GM18867 (cell line): ENCODE measurements around the gene ALX4.

Source experiments
- ATAC-seq: cut with Tn5 transposase; IDR thresholded peaks from one replicate; pipeline ENCODE4 v1.9.1; 2021; ENCODE audit warnings: mild to moderate bottlenecking, moderate library complexity; ENCODE audit not compliant: unreplicated experiment

ALX4 gene

DNA sequence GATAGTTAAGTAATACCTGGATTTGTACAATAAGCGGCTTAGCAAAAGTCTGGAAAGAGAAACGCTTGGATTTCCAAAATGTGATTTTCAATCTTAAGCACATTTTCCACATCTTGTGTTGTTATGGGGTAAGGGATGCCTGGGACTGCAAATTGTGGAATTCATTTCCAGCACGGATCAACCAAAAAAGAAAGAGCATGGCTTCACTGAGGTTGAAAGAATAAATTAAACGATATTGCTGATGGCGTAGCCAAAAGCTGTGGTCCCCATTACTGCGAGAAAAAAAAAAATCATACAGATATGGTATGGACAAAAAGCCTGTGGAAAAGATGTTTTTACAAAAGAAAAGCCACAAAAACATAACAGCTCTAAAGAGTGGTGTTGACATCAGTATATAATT, 26.0 kb upstream of the ALX4 start:
- ATAC-seq: no peak

DNA sequence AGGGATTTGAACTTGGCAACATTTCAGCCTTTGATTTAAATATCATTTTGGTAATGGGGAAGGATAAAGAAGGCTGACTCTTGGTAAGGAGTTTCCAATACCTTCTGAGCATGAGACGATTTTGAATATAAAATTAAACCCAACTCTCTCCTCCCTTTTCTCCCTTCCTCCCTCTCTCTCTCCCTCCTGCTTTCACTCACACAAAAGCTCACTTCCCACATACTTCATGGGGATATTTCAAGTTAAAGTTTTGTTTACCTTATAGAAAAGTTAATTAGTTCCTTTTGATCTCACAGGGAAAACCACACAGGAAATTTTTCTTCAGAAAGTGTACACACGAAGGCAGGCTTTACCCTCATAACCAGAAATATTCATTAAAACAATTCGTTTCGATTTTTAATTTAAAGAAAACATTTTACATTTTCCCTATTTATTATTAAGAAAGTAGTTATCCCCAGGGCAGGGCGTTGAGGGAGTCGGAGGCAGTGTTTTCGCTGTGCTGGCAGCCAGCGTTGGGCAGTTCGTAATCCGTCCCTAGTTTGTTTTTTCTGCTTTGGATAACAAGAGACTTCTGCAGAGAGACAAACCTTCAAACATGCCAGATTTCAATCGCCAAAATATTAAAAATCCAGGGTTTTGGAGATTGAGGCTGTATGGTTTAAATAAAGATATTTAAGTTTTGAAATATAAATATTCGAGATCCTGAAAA, 25.3 kb upstream of the ALX4 start:
- no peak for ATAC-seq

DNA sequence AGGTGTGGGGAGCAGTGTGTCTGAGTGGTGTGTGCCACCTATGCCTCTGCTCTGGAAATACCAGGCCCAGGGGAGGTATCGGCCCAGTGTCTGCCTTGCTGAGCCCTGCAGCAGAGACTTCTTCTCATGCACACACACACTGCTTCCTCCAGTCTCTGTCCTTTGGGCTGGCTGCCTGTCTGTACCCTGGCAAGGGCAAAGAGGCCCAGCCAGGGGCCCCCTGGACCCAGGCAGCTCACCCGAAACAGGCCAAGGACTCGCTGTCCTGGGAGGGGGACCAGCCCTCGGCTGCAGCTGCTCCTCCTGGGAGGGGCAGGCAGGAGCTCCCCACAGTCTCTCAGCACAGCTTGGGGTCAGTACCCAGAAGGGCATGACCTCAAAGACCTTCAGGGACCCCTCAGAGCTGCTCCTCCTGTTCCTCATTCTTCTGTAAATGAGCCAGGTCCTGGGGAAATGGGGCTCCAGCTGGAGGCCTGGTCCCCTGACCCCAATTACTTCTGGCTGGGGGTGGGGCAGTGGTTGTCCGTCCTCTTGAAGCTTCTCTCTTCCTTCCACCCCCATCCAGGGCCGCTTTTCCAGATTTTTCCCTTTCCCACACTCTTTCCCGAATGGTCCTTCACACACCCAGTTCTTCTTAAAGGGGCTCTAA, 24.5 kb upstream of the ALX4 start:
- ATAC-seq: no peak

DNA sequence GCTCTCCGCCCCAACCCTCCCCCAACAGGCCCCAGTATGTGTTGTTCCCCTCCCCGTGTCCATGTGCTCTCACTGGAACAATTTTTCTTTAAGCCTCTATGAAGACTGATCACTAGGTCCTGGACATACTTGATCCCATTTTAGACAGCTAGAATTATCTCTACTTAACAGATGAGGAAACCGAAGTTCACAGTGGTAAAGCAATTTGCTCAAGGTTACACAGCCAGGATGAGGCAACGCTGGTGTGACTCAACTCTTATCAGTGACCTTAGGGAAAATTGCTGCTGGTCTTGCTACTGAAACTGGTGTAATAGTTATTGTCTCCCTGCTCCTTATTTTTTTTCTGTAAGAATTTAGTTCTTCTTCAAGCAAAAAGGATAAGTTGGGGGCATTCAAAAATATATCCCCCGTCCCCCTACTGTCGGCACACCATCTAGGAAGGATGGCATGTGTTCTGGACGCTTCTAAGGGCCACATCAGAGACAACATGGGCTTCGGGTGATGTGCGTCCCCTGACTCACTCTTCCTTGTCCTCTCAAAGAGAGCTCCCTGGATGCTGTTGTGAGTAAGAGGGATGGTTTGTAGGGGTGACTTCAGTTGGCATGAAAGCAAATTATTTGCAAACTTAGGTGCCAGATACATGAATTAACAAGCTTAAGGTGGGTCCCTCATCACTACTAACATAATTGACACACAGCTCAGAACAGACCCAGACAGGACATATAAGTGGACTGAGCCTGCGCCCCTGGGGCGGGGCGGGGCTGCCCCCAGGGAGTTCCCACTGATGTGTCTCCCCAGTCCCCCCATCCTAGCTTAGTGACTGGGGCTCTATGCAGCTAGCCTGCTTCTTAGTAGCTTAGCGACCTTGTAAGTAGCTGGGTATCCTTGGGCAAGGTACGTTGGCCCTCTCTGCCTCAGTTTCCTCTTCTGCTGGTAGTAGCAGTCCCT, 23.6 kb upstream of the ALX4 start:
- ATAC-seq: no peak

DNA sequence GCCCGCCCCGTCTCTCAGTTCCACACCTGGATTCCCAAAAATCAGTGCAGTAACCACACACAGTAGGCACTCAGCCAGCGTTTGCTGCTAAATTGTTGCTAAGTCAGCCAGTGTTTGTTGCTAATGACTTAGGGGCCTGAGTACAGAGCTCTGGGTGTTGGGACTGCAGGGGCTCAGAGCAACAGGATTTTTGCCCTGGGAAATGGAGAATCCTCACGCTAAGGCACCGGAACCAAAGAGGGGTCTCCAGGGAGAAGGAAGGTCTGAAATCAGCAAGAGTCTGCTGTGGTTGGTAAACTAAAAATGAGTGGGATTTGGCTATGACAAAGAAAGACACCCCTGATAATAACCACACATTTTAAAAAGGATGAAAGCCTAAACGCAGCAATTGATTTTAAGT, 22.7 kb upstream of the ALX4 start:
- ATAC-seq: no peak

DNA sequence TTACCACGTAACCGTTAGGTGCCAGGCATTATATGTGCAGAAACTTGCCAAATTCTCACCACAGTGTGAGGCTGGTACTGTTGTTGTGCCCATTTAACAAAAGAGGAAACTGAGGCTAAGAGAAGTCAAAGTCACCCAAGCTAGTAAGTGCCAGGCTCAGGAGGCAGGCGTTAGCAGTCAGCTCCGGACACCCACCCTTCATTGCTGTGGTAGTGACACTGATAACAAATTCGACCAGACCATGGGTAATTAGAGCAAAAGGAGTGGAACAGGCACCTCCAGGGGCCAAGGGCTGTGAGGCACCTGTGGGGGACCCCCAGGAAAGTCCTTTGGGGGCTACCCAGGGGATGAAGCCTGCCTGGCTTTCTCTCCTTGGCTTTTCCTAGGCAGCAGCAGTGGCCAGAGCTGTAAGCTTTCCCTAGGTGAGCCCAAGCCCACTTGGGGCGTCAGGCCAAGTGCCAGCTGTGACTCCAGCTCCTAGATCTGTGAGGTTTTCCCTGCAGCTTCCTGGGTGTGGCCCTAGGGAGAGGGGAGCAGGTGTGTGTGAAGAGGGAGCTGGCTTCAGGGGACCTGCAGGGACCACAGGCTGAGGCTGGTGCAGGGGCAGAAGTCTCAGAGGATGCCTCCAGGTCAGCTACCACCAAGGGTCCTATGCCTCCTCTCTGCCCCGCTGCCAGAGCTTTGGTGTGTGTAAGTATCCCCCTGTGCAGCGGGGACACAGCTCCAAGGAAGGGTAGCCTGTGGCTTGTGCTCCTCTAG, 19.7 kb upstream of the ALX4 start:
- ATAC-seq: no peak

DNA sequence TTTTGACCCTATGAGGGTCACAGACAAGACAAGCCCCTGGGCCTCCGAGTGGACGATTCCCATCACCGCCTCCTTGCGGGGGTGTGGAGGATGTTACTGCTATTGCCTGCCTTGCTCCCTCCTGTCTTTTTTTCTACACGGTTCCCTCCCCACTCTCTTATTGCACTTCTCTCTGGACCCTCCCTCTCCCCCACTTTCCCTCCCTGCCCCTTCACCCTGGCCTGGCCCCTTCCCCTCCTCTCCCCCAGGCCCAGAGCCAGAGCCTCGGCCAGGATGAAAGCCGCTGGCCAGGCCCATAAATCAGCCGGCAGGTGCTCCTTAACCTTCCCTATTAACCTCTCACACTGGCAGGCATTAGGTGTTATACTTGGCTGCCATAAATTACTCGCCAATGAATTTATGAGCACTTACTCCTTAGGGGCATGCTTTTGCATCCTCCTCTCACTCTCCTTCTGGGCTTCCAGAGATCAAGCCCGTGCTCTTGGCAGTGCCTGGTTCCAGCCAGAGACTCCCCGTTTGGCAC, 18.3 kb upstream of the ALX4 start:
- no peak for ATAC-seq

DNA sequence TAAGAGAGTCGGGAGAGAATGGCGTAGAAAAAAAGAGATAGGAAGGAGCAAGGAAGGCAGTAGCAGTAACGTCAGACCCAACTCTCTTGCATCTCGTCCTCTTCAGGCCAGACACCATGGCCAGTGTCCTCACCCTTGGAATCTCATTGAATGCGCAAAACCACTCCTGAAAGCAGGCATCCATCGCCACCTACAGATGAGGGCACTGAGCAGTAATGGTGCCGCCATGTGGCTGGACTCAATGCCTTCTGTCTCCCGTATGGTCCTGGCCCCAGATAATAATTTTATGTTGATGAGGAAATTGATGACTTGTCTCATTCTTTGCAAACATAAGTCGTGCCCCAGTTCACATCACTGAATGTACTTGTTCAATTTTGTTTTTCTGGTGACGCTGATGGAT, 17.8 kb upstream of the ALX4 start:
- no peak for ATAC-seq

DNA sequence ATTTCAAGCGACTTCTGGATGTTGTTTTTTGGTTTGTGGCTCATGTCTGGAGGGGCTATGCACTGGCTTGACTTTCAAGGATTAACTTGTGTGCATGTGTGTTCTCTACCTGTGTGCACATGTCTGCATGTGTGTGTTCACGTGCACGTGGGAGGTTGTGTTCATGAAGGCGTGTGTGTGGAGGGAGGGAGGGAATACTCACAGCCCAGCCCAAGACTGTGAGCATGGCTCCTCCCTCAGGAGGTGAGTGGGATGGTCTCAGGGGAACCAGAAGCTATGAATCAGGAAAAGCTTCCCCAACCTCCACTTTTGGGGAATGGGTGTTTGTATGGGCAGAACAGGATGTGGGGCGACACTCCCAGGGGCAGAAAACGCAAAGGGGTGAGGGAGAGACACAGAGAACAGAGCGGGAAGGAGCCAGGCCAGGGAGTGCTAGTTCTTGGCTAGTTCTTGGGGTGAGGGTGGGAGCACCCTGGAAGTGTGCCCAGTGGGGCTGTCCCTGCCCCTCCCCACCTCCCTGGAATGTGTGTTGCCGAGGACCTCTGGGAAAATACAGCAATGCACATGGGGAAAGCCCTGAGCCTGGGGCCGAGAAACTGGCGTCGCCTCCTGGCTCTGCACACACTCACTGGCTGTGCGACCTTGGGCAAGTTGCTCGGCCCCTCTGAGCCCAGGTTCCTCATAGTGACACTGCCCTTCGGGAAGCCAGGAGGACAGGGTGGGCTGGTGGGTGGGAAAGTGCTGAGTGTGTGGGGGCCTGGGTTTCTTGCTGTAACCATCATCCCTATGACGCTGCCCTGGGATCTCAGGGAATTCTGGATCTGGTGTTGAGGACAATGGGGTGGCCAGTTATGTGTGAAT, 16.9 kb upstream of the ALX4 start:
- ATAC-seq: no peak

DNA sequence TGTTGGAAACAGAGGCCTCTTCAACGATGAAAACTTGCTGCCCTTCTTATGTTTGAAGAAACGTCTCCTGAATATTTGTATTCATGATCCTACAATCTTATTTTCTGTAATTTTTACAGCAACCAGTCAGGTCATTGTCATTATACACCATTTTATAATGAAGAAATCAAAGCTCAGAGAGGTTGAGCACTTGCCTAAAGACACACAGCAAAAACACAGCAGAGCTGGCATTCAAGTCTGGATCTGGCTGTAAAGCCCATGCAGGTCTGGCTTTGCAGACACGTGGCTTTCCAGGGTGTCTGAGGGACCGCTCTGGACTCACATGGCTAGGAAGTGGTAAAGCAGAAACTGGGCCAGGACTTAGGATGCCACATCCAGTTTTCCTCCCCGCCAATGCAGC, 15.8 kb upstream of the ALX4 start:
- no peak for ATAC-seq

DNA sequence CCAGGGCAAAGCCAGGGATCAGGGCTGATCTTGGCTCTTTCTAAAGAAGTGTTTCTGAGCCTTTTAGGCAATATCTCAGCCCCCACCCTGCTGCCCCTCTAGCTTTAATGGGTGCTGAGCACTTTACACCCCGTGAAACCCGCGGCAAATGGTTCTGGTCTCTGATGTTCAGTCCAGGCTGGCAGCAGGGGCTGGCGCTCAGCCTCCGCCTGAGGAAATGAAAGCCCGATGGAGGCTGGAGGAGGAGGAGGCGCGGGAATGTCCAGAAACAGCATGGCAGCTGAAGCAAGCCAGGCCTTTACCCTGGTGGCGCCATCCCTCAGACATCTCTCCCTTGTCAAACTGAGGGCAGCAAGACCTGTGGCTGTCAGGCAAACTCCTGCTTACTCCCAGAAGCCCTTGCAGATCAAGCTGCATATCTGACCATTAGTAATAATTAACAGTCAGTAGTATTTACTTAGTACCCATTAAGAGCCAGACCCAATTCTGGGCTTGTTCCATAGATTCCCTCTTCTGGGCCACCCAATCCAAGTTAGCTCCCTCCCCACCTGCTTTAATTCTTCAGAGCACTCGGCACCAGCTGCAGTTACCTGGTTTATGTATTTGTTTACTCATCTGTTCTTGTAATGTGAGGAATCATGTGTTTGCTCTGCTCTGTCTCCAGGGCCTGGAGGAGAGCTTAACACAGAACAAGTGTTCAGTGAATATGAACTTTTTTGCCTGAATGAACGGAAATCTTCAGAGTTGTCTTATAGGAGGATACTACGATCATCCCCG, 15.0 kb upstream of the ALX4 start:
- ATAC-seq: no peak

DNA sequence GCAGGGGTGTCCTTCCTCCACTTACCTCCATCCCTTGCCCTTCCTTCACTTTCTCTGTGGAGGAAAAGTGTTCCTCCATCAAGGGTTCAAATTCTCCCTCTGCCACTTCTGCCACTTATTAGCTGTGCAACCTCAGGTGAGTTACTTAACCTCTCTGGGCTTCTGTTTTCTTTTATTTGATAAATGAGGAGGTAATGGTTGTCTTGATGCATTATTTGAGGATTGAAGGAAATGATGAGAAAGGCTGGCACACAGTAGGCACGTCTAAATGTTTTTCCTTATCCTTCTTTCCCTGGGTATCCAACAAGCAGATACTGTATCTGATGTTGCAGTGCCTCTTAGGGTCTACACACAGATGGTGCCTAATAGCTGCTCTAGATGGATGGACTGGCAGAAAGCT, 14.3 kb upstream of the ALX4 start:
- ATAC-seq: no peak

DNA sequence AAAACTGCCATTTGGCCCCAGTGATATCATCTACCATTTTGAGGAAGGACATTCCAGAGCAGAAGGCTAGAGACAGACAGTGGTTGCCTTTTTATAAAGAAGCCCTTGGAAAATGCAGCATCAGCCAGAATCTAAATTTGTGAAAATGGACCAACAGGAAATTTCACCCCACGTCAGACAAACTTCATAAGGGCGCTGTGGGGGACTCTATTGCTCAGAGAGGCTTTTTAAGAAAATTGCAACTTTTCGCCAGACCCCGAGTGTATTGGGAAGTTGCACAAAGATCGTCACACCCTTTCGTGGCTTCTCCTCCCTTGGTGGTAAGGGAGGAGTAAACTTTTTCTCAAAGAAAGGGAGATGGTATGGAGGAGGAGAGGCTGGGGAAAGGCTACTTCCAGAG, 12.3 kb upstream of the ALX4 start:
- no peak for ATAC-seq

DNA sequence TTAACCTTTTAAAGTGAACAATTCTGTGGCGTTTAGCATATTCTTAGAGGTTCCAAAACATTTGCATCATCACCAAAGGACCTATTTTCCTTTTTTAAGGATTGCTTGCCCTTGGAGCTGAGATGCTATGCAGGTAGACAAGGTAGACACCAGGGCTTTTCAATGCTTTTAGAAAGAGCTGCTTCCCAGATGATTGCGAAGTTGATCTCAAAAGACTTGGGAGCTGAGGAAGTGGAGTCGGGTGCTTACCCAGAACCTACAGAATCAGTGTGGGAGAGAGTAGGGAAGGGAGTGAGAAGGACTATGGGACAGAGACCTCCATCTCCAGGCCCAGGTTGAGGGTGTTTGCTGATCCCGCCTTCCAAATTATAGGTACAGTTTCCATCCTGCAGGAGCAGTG, 11.1 kb upstream of the ALX4 start:
- ATAC-seq: no peak

DNA sequence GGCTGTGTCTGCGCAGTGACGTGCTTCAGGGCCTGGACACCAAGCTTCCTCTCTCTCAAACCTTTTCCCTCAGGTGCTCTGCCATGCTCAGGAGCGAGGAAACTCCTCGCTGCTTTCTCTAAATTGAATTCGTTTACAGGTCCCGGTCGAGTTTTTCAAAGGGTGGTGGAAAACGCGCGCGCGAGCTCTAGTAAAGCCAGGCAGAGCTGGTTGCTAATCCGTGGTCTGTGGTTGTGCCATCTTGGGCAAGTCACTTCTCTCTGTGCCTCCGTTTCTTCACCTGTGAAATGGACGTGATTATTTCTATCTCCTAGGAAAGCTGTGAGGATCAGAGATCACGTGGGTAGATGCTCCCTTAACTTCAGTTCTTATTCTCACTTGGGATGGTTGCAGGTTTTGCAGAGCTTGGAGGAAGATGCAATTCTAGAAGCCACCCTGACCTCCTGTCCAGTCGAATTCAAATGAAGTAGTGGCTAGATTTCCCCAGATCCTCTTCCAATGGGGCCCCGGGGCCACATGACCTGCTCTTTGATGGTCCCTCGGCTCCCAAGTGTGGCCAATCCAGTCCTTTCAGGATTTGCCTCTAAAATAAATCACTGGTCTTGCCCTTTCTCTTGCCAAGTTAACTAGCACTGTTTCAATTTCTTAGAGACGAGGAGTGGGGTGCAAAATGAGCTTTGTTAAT, 10.5 kb upstream of the ALX4 start:
- no peak for ATAC-seq

DNA sequence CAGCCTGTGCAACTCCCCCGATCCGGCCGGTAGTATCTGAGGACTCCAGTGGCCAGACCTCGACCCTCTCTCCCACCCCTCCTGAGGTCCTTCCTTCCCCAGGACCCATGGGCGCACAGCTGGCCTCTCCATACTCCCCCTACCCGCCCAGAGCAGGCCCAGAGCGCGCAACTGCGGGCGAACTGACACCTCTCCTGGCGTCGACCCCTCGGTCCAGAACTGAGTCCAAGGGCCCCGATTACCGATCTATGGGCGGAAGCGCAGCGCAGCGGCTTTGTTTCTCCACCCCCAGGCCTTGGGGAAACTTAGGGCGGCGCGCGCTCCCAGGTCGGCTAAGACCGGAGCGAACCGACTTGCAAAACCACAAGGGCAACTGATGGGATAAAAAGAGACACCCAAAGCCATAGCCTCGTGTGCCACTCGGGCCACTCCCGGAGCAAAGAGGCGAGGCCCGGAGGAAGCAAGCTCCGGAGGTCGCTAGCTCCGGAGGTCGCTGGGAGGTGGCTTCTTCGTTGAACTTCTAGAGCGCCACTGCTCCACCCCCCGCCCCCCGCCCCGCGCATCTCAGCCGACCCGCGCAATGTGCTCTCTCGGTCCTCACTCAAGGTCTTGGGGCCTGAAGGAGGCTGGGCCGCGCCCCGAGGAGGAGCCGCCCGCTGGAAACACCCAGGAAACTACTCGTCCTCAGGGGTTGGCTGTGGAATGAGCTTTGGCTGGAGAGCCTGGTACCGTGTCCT, 9.8 kb upstream of the ALX4 start:
- ATAC-seq: no peak

DNA sequence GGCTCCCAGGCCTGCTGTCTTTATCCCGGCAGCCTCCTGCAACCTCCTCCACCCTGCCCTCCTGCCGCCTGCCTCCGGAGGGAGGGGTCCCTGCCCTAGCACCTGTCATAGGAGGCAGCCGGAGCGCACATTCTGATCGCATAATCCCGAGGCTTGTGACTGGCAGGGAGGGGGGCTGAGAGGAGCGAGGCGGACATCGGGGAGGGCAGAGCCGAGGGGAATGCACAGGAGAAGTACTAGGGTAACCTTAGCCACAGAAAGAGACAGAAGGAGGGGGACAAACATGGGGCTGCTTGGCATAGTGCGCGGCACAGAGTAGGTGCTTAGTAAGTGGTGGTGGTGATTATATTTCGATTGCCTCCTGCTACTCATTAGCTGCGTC, 9.2 kb upstream of the ALX4 start:
- no peak for ATAC-seq

DNA sequence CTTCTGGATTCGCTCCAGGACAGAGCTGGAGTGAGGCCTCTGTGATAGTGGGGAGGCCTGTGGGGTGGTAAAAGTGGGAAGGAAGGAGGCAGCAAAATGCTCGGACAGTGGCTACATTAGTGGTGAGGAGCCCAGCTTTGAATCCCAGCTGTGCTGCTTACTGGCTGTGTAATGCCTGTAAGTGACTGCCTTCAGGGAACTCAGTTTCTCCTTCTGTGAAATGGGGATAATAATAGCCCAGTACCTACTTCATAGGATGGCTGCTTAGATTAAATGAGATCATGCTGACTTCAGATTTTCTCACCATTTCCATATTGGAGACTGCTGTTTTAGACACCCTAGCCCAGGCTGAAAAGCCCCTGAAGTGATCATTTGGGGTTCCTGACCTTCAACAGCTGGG, 8.4 kb upstream of the ALX4 start:
- no peak for ATAC-seq
